Coronary artery (tissue), 2 donors: ENCODE results near the gene LARGE1.

Experiments used
- DNase-seq: peaks from one replicate; pipeline ENCODE4 v3.0.0-alpha.2; 2017; ENCODE audit warnings: low spot score
- H3K27ac ChIP-seq, 2 donors: fragments of 200-600 bp; sonication (generic); one replicate each; pipeline ENCODE4 v1.5.1; 2016 to 2019
- H3K4me3 ChIP-seq: fragments of 200-600 bp; sonication (generic); 2 replicates; pipeline ENCODE4 v1.5.1; 2016; ENCODE audit warnings: mild to moderate bottlenecking, moderate library complexity
- CTCF ChIP-seq: fragments of 200-600 bp; sonication (generic); IDR thresholded peaks from one replicate; pipeline ENCODE4 v1.5.1; 2019; ENCODE audit warnings: antibody characterized with exemption

Gene LARGE1

DNA sequence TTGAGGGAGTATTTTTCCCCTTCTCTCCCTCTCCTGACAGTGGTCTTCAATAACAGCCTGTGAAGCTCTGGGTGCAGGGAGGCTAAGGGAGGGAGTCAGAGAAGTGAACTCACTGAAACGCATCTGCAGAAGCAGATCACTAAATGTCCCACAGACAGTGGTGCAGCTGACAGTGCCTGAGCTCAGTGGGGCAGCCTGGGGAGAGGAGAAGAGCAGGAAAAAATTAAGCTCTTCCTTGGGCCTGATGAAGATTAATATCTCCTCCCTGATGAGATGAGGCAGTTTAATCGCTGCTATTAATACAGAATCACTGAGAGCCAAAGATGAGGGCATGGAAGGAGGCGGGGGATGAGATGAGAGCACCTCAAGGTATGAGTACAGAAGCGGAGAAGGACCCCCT lies 180.8 kb downstream of the LARGE1 start:
- H3K4me3 ChIP-seq = no peak overlapping the region
- H3K27ac ChIP-seq = no peak overlapping the region
- DNase-seq = no peak
- no peak for TF ChIP-seq CTCF

- no peak for DNase-seq
- Histone ChIP-seq H3K27ac (no peak overlapping the region), H3K4me3 (no peak overlapping the region)
- no peak for TF ChIP-seq CTCF
These were observed 182.6 kb downstream of the LARGE1 start for GRCh38 chr22:33737662-33738061.

DNA sequence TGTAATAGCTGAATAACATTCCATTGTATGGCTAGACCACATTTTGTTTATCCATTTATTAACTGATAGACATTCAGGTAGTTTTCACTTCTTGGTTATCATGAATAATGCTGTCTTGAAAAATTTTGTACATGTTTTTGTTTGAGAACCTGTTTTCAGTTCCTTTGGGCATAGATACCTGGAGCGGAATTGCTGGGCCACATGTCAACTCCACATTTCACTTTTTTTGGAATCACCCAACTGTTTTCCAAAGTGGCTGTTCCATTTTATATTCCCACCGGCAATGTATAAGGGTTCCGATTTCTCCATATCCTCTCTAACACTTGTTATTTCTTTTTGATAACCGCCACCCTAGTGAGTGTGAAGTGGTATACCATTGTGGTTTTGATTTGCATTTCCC lies 184.3 kb downstream of the LARGE1 start:
- H3K27ac ChIP-seq = no peak overlapping the region
- no peak overlapping the region for H3K4me3 ChIP-seq
- no peak for DNase-seq
- TF ChIP-seq CTCF = no peak

DNA sequence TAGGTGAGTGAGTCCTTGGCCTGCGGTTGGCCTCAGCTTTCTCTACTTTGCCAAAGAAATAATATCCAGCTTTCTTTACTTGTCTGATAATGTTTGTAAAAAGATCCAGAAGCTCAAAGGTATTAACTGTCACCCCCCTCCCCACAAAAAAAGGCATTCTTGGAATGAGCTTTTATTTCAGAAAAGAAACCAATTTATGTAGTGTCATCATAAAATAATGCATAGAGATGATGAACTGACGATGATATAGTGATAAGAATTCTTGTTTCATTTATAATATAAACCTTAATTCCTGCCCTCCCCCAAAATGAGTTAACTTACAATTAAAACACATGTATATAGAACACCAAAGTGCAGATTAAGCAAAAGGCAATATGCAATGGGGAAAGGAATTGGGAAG lies 191.4 kb downstream of the LARGE1 start:
- no peak for DNase-seq
- Histone ChIP-seq H3K27ac (no peak overlapping the region), H3K4me3 (no peak overlapping the region)
- TF ChIP-seq CTCF = no peak

DNA sequence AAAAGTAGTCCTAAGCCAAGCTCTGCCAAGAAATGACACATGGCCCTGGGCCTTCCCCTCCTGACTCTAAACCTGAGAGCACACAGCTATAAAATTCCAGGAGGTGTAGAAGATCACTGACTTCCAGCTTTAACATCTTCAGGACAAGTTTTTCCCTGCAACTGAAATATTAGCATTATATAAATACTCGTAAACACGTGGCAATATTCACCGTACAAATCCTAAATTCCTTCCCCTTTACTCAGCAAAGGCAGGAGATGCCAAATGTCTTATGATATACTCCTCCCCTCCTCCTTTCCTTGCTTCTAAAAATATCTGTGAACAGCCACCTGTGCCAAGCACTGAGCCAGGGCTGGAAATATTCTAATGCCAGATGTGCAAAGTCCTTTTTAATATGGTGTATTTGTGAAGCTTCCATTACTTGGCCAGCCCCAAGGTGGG lies 194.0 kb downstream of the LARGE1 start:
- no peak for DNase-seq
- H3K4me3 ChIP-seq = no peak overlapping the region
- no peak for TF ChIP-seq CTCF
- peak overlapping the region; percentile 28 to 56 for H3K27ac ChIP-seq

DNA sequence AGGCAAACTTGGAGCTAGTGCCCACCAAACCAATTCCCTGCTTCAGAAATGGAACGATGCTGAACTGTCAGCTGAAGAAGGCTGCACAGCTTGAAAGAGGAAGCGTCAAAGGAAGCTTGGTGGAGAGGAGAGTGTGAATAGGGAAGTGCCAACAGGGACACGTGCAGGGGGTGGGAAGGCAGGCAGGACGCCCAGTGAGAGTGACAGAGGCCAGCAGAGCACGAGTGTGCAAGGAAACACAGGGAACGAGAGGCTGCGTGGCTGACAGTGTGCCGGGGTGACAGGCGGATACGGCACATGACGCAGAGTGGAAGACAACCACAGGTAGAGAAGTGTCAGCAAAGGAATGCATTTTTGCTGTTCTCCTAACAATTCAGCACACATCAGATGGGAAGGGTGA lies 196.4 kb downstream of the LARGE1 start:
- DNase-seq = no peak
- Histone ChIP-seq H3K27ac (no peak overlapping the region), H3K4me3 (no peak overlapping the region)
- no peak for TF ChIP-seq CTCF

- Histone ChIP-seq H3K27ac (no peak overlapping the region), H3K4me3 (no peak overlapping the region)
- TF ChIP-seq CTCF = no peak
- DNase-seq = no peak
These were observed 197.5 kb downstream of the LARGE1 start for GRCh38 chr22:33722816-33723215.
